ENCODE data around the gene MYO7A.

Gene MYO7A

GRCh38 chr11:77186302-77186701 lies 58.3 kb downstream of the MYO7A start:
- Histone ChIP-seq H3K4me1 (peaks cover 10% of the 10 kb centered on the region), H3K4me3 (no peak overlapping the region), H4K20me1 (no peaks in the 10 kb centered on the region), H3K9ac (no peak overlapping the region), H3K9me3 (no peaks in the 10 kb centered on the region), H3K4me2 (no peak overlapping the region), H3K36me3 (no peaks in the 10 kb centered on the region), H3K27ac (no peak overlapping the region), H3K27me3 (no peaks in the 10 kb centered on the region)
- no peak for TF ChIP-seq Cebpa-rat (IDR thresholded peaks at IDR 0.05)

- Histone ChIP-seq H3K27me3 (no peaks in the 10 kb centered on the region), H3K36me3 (no peaks in the 10 kb centered on the region), H3K4me1 (peaks cover 15% of the 10 kb centered on the region), H3K9me3 (no peaks in the 10 kb centered on the region), H3K9ac (no peak overlapping the region), H4K20me1 (no peaks in the 10 kb centered on the region), H3K4me3 (no peak overlapping the region), H3K4me2 (no peak overlapping the region), H3K27ac (no peak overlapping the region)
- no peak for TF ChIP-seq Cebpa-rat (IDR thresholded peaks at IDR 0.05)
Measured at GRCh38 chr11:77187111-77187750, 59.2 kb downstream of the MYO7A start.

GRCh38 chr11:77187776-77188632 lies 60.0 kb downstream of the MYO7A start:
- Histone ChIP-seq H3K36me3 (no peaks in the 10 kb centered on the region), H4K20me1 (no peaks in the 10 kb centered on the region), H3K4me1 (peaks cover 15% of the 10 kb centered on the region), H3K4me2 (no peak overlapping the region), H3K27me3 (no peaks in the 10 kb centered on the region), H3K9ac (no peak overlapping the region), H3K4me3 (no peak overlapping the region), H3K9me3 (no peaks in the 10 kb centered on the region), H3K27ac (no peak overlapping the region)
- no peak for TF ChIP-seq Cebpa-rat (IDR thresholded peaks at IDR 0.05)

- Histone ChIP-seq H3K27me3 (no peaks in the 10 kb centered on the region), H3K4me3 (no peak overlapping the region), H3K9ac (no peak overlapping the region), H3K4me1 (peaks cover 19% of the 10 kb centered on the region), H4K20me1 (no peaks in the 10 kb centered on the region), H3K27ac (no peak overlapping the region), H3K4me2 (no peak overlapping the region), H3K36me3 (no peaks in the 10 kb centered on the region), H3K9me3 (no peaks in the 10 kb centered on the region)
- TF ChIP-seq Cebpa-rat (IDR thresholded peaks at IDR 0.05), result no peak
Measured at GRCh38 chr11:77188633-77189491, 60.8 kb downstream of the MYO7A start.

GRCh38 chr11:77189588-77190210 lies 61.7 kb downstream of the MYO7A start:
- Histone ChIP-seq H3K9ac (no peak overlapping the region), H3K27ac (no peak overlapping the region), H3K4me1 (peaks cover 28% of the 10 kb centered on the region), H4K20me1 (no peaks in the 10 kb centered on the region), H3K9me3 (no peaks in the 10 kb centered on the region), H3K4me3 (no peak overlapping the region), H3K36me3 (no peaks in the 10 kb centered on the region), H3K4me2 (no peak overlapping the region), H3K27me3 (no peaks in the 10 kb centered on the region)
- TF ChIP-seq Cebpa-rat (IDR thresholded peaks at IDR 0.05), result no peak

GRCh38 chr11:77190331-77191075 lies 62.5 kb downstream of the MYO7A start:
- H3K4me1 ChIP-seq, result peaks cover 31% of the 10 kb centered on the region
- no peak overlapping the region for H3K4me2 ChIP-seq
- TF ChIP-seq Cebpa-rat (IDR thresholded peaks at IDR 0.05), result no peak
- H3K27ac ChIP-seq, result no peak overlapping the region
- no peaks in the 10 kb centered on the region for H3K36me3 ChIP-seq
- H3K9ac ChIP-seq, result no peak overlapping the region
- no peaks in the 10 kb centered on the region for H3K27me3 ChIP-seq
- no peaks in the 10 kb centered on the region for H3K9me3 ChIP-seq
- no peak overlapping the region for H3K4me3 ChIP-seq
- H4K20me1 ChIP-seq, result no peaks in the 10 kb centered on the region

- Histone ChIP-seq H3K4me3 (no peak overlapping the region), H3K27me3 (no peaks in the 10 kb centered on the region), H3K4me2 (no peak overlapping the region), H4K20me1 (no peaks in the 10 kb centered on the region), H3K9me3 (no peaks in the 10 kb centered on the region), H3K9ac (no peak overlapping the region), H3K4me1 (peaks cover 37% of the 10 kb centered on the region), H3K27ac (no peak overlapping the region), H3K36me3 (no peaks in the 10 kb centered on the region)
- no peak for TF ChIP-seq Cebpa-rat (IDR thresholded peaks at IDR 0.05)
Measured at GRCh38 chr11:77191429-77191822, 63.4 kb downstream of the MYO7A start.

GRCh38 chr11:77191823-77192495 lies 63.9 kb downstream of the MYO7A start:
- H3K9ac ChIP-seq, result no peak overlapping the region

More at GRCh38 chr11:77191823-77192495, 63.9 kb downstream of the MYO7A start:
- H3K4me2 ChIP-seq, result no peak overlapping the region
- no peak overlapping the region for H3K4me3 ChIP-seq
- no peak overlapping the region for H3K27ac ChIP-seq
- H3K36me3 ChIP-seq, result no peaks in the 10 kb centered on the region
- TF ChIP-seq Cebpa-rat (IDR thresholded peaks at IDR 0.05), result no peak
- H4K20me1 ChIP-seq, result no peaks in the 10 kb centered on the region
- H3K4me1 ChIP-seq, result peaks cover 40% of the 10 kb centered on the region
- H3K9me3 ChIP-seq, result no peaks in the 10 kb centered on the region
- H3K27me3 ChIP-seq, result no peaks in the 10 kb centered on the region

All from BLaER1 (cell line).